Colon (tissue), 2 donors: ENCODE data around the gene TEX53.

Experiments
- FAIRE-seq: peaks from 2 replicates; lab custom pipeline; 2012; peaks lifted over from hg19 to GRCh38; lab: Jason Lieb, UNC
- donor health status: control.
- donor health status: control.

Gene TEX53

DNA sequence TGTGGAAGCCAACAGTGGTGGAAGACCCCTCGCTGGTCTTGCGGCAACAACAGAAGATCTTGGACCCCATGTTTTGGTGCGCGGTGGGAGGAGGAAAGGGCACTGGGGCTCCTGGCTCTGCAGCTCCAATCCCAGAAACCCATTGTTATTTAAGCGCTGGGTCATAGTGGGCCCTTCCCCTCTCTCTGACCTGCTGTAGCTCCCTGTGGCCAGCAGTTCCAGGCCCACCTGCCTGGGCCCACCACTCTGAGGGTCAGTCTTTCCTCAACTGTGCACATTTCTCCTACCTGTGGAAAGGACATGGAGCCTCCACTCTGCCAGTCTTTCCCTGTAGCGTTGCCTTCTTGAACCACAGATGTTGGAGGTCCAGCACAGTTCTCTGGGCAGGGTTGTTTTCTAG, at the start of gene TEX53:
Gene TEX53, minus strand, starts transcription at position 101 of the 400 bp plus-strand sequence. Its CDS starts 31 bp downstream, at position 70.
- no peak for FAIRE-seq

- FAIRE-seq, result no peak
Observed at GRCh38 chr9:114706711-114707110, 49.1 kb upstream of the TEX53 start.

GRCh38 chr9:114701988-114702387, 44.4 kb upstream of the TEX53 start:
- no peak for FAIRE-seq

- FAIRE-seq, result no peak
Observed at GRCh38 chr9:114697951-114698351, 40.3 kb upstream of the TEX53 start.

GRCh38 chr9:114696814-114697544, 39.4 kb upstream of the TEX53 start:
- FAIRE-seq, result no peak

GRCh38 chr9:114695948-114696347, 38.3 kb upstream of the TEX53 start:
- no peak for FAIRE-seq

- FAIRE-seq, result no peak
Observed at GRCh38 chr9:114694719-114695269, 37.2 kb upstream of the TEX53 start.

GRCh38 chr9:114694146-114694545, 36.5 kb upstream of the TEX53 start:
- no peak for FAIRE-seq

DNA sequence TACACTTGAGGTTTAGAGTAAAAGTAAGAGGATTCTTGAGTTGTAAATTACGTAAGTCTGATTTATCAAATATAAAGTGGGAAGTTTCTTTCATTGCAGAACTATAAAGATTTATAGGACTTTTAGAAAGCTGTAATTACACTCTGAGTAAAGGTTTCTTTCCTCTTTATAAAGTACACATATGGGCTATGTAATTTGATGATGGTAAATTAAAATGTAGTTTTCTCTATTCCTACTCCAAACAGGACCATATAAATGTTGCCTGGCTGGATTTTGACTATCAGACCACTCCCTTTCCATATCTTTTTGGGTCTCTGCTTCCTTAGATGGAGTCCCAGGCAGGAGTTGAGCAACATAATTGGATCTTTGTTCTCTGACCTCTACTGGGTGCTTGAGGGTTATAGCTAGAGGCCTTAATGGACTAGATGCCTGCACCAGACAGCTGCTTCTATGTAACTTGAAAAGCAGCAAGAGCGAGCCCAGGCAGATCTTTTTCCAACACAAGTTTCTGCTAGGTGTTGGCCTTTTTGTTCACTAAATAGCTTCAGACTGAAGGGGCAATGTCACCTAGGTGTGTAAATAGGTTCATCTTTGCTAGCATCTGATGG, 35.7 kb upstream of the TEX53 start:
- no peak for FAIRE-seq

DNA sequence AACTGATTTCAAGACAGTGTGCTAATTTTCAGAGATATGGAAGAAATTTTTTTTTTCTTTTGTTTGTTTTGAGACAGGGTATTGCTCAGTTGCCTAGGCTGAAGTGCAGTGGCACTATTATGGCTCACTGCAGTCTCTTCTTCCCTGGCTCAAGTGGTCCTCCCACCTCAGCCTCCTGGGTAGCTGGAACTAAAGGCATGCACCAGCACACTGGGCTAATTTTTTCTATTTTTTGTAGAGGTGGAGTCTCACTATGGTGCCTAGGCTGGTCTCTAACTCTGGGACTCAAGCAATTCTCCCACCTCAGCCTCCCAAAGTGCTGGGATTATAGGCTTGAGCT, 34.3 kb upstream of the TEX53 start:
- FAIRE-seq, result no peak

- no peak for FAIRE-seq
Observed at GRCh38 chr9:114691046-114691955, 33.7 kb upstream of the TEX53 start.

- FAIRE-seq, result no peak
Observed at GRCh38 chr9:114690308-114690707, 32.7 kb upstream of the TEX53 start.

DNA sequence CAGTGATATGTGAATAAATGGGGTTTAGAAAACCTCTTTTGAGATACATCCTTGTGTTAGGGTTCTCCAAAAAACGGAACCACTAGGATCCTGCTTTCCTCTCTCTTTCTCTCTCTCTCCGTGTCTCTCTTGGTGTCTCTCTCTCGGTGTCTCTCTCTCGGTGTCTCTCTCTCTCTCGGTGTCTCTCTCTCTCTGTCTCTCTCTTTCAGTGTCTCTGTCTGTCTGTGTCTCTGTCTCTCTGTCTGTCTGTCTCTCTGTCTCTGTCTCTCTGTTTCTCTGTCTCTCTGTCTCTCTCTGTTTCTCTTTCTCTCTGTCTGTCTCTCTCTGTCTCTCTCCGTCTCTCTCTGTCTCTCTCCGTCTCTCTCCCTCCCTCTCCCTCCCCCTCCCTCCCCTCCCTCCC, 32.2 kb upstream of the TEX53 start:
- FAIRE-seq, result no peak

GRCh38 chr9:114688909-114689610, 31.5 kb upstream of the TEX53 start:
- no peak for FAIRE-seq

DNA sequence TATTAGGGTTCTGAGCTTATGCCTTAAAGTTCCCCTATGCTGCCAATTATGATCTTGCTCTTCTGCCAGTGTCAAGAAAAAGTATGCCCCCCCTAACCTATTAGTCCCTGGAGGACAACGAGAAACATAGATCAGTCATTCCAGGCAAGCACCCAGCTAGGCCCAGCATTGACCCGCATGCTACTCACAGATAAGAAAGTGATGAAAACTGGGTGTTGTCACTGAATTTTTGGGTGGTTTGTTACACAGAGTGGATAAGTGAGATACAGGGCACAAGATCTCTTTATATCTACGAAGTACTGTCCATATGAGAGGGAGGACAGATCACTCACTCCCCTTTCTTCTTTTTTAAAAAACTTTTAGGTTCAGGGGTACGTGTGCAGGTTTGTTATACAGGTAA, 30.8 kb upstream of the TEX53 start:
- FAIRE-seq, result no peak

DNA sequence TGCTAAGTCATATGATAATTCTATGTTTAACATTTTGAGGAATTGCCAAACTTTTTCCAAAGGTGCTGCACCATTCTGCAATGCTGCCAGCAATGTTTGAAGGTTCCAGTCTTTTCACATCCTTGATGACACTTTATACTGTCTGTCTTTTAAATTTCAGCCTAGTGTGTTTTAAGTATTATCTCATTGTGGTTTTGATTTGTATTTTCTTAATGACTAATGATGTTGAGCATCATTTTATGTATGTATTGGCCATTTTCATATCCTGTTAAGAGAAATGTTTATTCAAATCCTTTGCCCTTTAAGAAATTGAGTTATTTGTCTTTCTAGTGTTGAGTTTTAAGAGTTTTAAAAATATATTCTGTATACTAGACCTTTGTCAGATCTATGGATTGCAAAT, 29.4 kb upstream of the TEX53 start:
- FAIRE-seq, result no peak

GRCh38 chr9:114685951-114686350, 28.3 kb upstream of the TEX53 start:
- no peak for FAIRE-seq

DNA sequence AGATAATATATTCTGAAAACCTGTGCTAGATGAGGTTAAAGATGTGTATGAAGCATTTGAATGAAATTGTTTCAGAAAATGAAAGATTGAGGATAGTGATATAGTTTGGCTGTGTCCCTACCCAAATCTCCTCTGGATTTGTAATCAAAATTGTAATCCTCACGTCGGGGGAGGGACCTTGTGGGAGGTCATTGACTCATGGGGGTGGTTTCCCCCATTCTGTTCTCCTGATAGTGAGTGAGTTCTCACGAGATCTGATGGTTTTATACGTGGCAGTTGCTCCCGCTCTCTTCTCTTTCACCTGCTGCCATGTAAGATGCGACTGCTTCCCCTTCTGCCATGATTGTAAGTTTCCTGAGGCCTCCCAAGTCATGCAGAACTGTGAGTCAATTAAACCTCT, 26.4 kb upstream of the TEX53 start:
- FAIRE-seq, result no peak

- no peak for FAIRE-seq
Observed at GRCh38 chr9:114682846-114683245, 25.2 kb upstream of the TEX53 start.

GRCh38 chr9:114681594-114682332, 24.2 kb upstream of the TEX53 start, which contains the start of gene TEX48:
TEX48 (minus strand) TSS chr9:114682192; CDS start chr9:114671723, 10,469 bp downstream.
- FAIRE-seq, result no peak
